OCI-LY7 (cell line): ENCODE data around the gene AHCYL1. TPM values are rescaled to one million over a fixed set of nuclear protein-coding genes. Genes with fewer than 3 reads are reported as not detected.
"Not testable (repeated sequence)": the region's sequence is repeated elsewhere in the genome, so short reads cannot be mapped to it uniquely, and the experiment has no call there.

ENCODE experiments used
- BruUV-seq: library from RNA; stranded (reverse); fragments of 400-500 nt; replicated peaks from 2 replicates; lab custom pipeline; 2021; lab: Mats Ljungman, UMichigan
- CTCF ChIA-PET: fragments of 300-600 bp; sonication (Branson Sonifier 250); formaldehyde crosslinking; loops from one replicate; lab custom pipeline; 2022; ENCODE audit warnings: antibody characterized with exemption; ENCODE audit not compliant: unreplicated experiment; lab: Charles Lee
- POLR2A ChIA-PET: fragments of 300-600 bp; sonication (Branson Sonifier 250); formaldehyde crosslinking; loops from one replicate; lab custom pipeline; 2022; ENCODE audit warnings: antibody characterized with exemption; lab: Charles Lee
- DNase-seq: peaks from one replicate; pipeline ENCODE4 v3.0.0-alpha.2; 2015; ENCODE audit warnings: low spot score
- H2AFZ ChIP-seq: fragments of 200-600 bp; sonication (generic), shearing (Covaris generic); 2 replicates; pipeline ENCODE4 v1.6.1; 2014; ENCODE audit warnings: mild to moderate bottlenecking, antibody characterized with exemption, low read length, moderate library complexity
- H3K27ac ChIP-seq: fragments of 200-600 bp; sonication (generic); 2 replicates; pipeline ENCODE4 v1.5.1; 2014; ENCODE audit warnings: mixed run types, low read depth, mild to moderate bottlenecking, moderate library complexity, low read length, inconsistent platforms; ENCODE audit not compliant: poor library complexity, severe bottlenecking
- H3K36me3 ChIP-seq: fragments of 200-600 bp; sonication (generic); 2 replicates; pipeline ENCODE4 v1.6.1; 2014; ENCODE audit warnings: mild to moderate bottlenecking, antibody characterized with exemption, low read length, moderate library complexity, mixed read lengths; ENCODE audit not compliant: insufficient read depth
- H3K4me1 ChIP-seq: fragments of 200-600 bp; sonication (generic); 2 replicates; pipeline ENCODE4 v1.5.1; 2014; ENCODE audit warnings: mild to moderate bottlenecking, low read length; ENCODE audit not compliant: insufficient read depth, poor library complexity, severe bottlenecking
- H3K4me2 ChIP-seq: fragments of 200-600 bp; sonication (generic); 2 replicates; pipeline ENCODE4 v1.6.1; 2014; ENCODE audit warnings: mild to moderate bottlenecking, low read length
- H3K4me3 ChIP-seq: fragments of 200-600 bp; sonication (generic); 2 replicates; pipeline ENCODE4 v1.5.1; 2014; ENCODE audit warnings: mild to moderate bottlenecking, low read depth, low read length; ENCODE audit not compliant: poor library complexity, severe bottlenecking
- H3K79me2 ChIP-seq: fragments of 200-600 bp; sonication (generic); 2 replicates; pipeline ENCODE4 v1.6.1; 2016; ENCODE audit warnings: low read depth, mild to moderate bottlenecking, low read length, moderate library complexity, mixed read lengths; ENCODE audit not compliant: insufficient read depth
- H3K9me2 ChIP-seq: fragments of 200-600 bp; sonication (generic); 2 replicates; pipeline ENCODE4 v1.6.1; 2016; ENCODE audit warnings: mild to moderate bottlenecking, low read length, mixed read lengths; ENCODE audit not compliant: insufficient read depth
- H3K9me3 ChIP-seq: fragments of 200-600 bp; sonication (generic); 2 replicates; pipeline ENCODE4 v1.6.1; 2014; ENCODE audit warnings: mild to moderate bottlenecking, mixed run types, low read length, mixed read lengths
- H4K20me1 ChIP-seq: fragments of 200-600 bp; sonication (generic); 2 replicates; pipeline ENCODE4 v1.6.1; 2014; ENCODE audit warnings: mild to moderate bottlenecking, antibody characterized with exemption, low read length, moderate library complexity, mixed read lengths; ENCODE audit not compliant: insufficient read depth
- CTCF ChIP-seq: fragments of 200-600 bp; sonication (generic); conservative IDR thresholded peaks from 2 replicates; pipeline ENCODE4 v1.5.1; 2014; ENCODE audit warnings: mild to moderate bottlenecking, antibody characterized with exemption, low read length, moderate library complexity, mixed read lengths
- EZH2phosphoT487 ChIP-seq: fragments of 200-600 bp; sonication (generic); IDR thresholded peaks from 2 replicates; pipeline ENCODE4 v1.6.1; 2018; ENCODE audit warnings: low read depth, borderline replicate concordance, mild to moderate bottlenecking, mixed run types, antibody characterized with exemption, low read length, moderate library complexity, mixed read lengths
- intact Hi-C: fragments of 100-400 bp; cut with micrococcal nuclease; formaldehyde crosslinking; loops from one replicate; pipeline ENCODE4 v1.10.0; 2022; ENCODE audit not compliant: unreplicated experiment
- total RNA-seq, 2 experiments: library from RNA; depleted of rRNA in 1 of 2; stranded (reverse); fragments of >200 nt in 1 of 2; shearing (Covaris generic) in 1 of 2; gene quantifications; 2 replicates each; pipeline ENCODE4 v1.2.3, GENCODE V29; 2014 to 2022

Gene AHCYL1
- total RNA-seq, 2 experiments from 2014 or later, result 20.5 to 45.5 TPM

- Histone ChIP-seq H3K4me1 (no peaks in the 10 kb centered on the region), H3K79me2 (no peaks in the 10 kb centered on the region), H3K27ac (no peak overlapping the region), H2AFZ (no peak overlapping the region), H3K36me3 (peaks cover 98% of the 10 kb centered on the region), H3K4me2 (no peak overlapping the region), H3K4me3 (no peak overlapping the region), H3K9me2 (no peaks in the 10 kb centered on the region), H4K20me1 (no peaks in the 10 kb centered on the region), H3K9me3 (no peaks in the 10 kb centered on the region)
- intact Hi-C loops, result no loop called here
- TF ChIP-seq EZH2phosphoT487 (no peak), CTCF (no peak)
- CTCF ChIA-PET, result interaction anchor here (1.2 kb wide), 1 partner anchor 8 kb away, joined by 3 read pairs; no protein-coding TSS in a partner anchor
- no peak for DNase-seq
- POLR2A ChIA-PET, result no interaction called here
- no TSS peak for BruUV-seq
Observed at GRCh38 chr1:110019770-110020169, 35.2 kb downstream of the AHCYL1 start.

GRCh38 chr1:110021285-110021684, 36.7 kb downstream of the AHCYL1 start:
- TF ChIP-seq EZH2phosphoT487 (no peak), CTCF (no peak)
- POLR2A ChIA-PET, result no interaction called here
- Histone ChIP-seq H3K4me2 (no peak overlapping the region), H4K20me1 (no peaks in the 10 kb centered on the region), H3K79me2 (no peaks in the 10 kb centered on the region), H3K9me2 (no peaks in the 10 kb centered on the region), H3K27ac (no peak overlapping the region), H3K4me1 (no peaks in the 10 kb centered on the region), H3K36me3 (peaks cover 84% of the 10 kb centered on the region), H3K4me3 (no peak overlapping the region), H2AFZ (no peak overlapping the region), H3K9me3 (no peaks in the 10 kb centered on the region)
- DNase-seq, result no peak
- CTCF ChIA-PET, result no interaction called here
- BruUV-seq, result no TSS peak
- intact Hi-C loops, result no loop called here

- ChIA-PET POLR2A (interaction anchor here (0.7 kb wide), 1 partner anchor 254 kb away, joined by 5 read pairs; no protein-coding TSS in a partner anchor), CTCF (no interaction called here)
- H3K9me2 ChIP-seq, result no peaks in the 10 kb centered on the region
- H3K27ac ChIP-seq, result no peak overlapping the region
- no peak overlapping the region for H3K4me3 ChIP-seq
- no TSS peak for BruUV-seq
- H3K4me1 ChIP-seq, result no peaks in the 10 kb centered on the region
- no peak overlapping the region for H2AFZ ChIP-seq
- no peaks in the 10 kb centered on the region for H3K79me2 ChIP-seq
- H3K36me3 ChIP-seq, result peaks cover 51% of the 10 kb centered on the region
- no peaks in the 10 kb centered on the region for H4K20me1 ChIP-seq
- intact Hi-C loops, result no loop called here
- DNase-seq, result no peak
- no peak overlapping the region for H3K4me2 ChIP-seq
- TF ChIP-seq CTCF (no peak), EZH2phosphoT487 (no peak)
- H3K9me3 ChIP-seq, result no peaks in the 10 kb centered on the region
Observed at GRCh38 chr1:110024613-110025012, 40.0 kb downstream of the AHCYL1 start.

GRCh38 chr1:110030687-110031086, 46.1 kb downstream of the AHCYL1 start:
- peak overlapping the region; percentile 71; the same call in 1 of the 2 replicates for H2AFZ ChIP-seq
- peak overlapping the region; percentile 50 for H3K4me3 ChIP-seq
- peaks cover 30% of the 10 kb centered on the region for H3K4me1 ChIP-seq
- H3K4me2 ChIP-seq, result peak overlapping the region; percentile 52
- H3K36me3 ChIP-seq, BruUV-seq, H4K20me1 ChIP-seq, POLR2A ChIA-PET, DNase-seq, H3K9me2 ChIP-seq, CTCF ChIA-PET, H3K9me3 ChIP-seq, intact Hi-C loops, H3K27ac ChIP-seq: not testable (repeated sequence)
- H3K79me2 ChIP-seq, result peaks cover 11% of the 10 kb centered on the region
